Loucy (cell line): ENCODE measurements around the gene S1PR3.

Experiments used
- H2AFZ ChIP-seq: fragments of 200-600 bp; sonication (generic); 2 replicates; pipeline ENCODE4 v1.6.0; 2016; ENCODE audit warnings: antibody characterized with exemption, mild to moderate bottlenecking, low read length, moderate library complexity
- H3F3A ChIP-seq: fragments of 200-600 bp; 2 replicates; pipeline ENCODE4 v1.6.0; 2016; ENCODE audit warnings: antibody characterized with exemption, low read depth, mild to moderate bottlenecking
- H3K27me3 ChIP-seq: fragments of 200-600 bp; sonication (generic); 2 replicates; pipeline ENCODE4 v1.6.1; 2014; ENCODE audit warnings: low read length, mild to moderate bottlenecking; ENCODE audit not compliant: insufficient read depth, poor library complexity, severe bottlenecking
- H3K36me3 ChIP-seq: fragments of 200-600 bp; sonication (generic); 2 replicates; pipeline ENCODE4 v1.6.1; 2016; ENCODE audit warnings: low read length; ENCODE audit not compliant: insufficient read depth
- H3K4me1 ChIP-seq: fragments of 200-600 bp; sonication (generic); 2 replicates; pipeline ENCODE4 v1.5.1; 2014; ENCODE audit warnings: low read length, mild to moderate bottlenecking; ENCODE audit not compliant: insufficient read depth, poor library complexity, severe bottlenecking
- H3K4me2 ChIP-seq: fragments of 200-600 bp; sonication (generic); 2 replicates; pipeline ENCODE4 v1.6.0; 2014; ENCODE audit warnings: antibody characterized with exemption, low read length, low read depth, mild to moderate bottlenecking; ENCODE audit not compliant: poor library complexity, severe bottlenecking
- H3K4me3 ChIP-seq: fragments of 200-600 bp; sonication (generic); 2 replicates; pipeline ENCODE4 v1.5.1; 2014; ENCODE audit warnings: low read length, mild to moderate bottlenecking, mixed read lengths; ENCODE audit not compliant: poor library complexity, severe bottlenecking
- H3K79me2 ChIP-seq: fragments of 200-600 bp; sonication (generic); 2 replicates; pipeline ENCODE4 v1.6.1; 2014; ENCODE audit warnings: low read length; ENCODE audit not compliant: insufficient read depth
- H3K9ac ChIP-seq: fragments of 200-600 bp; sonication (generic); 2 replicates; pipeline ENCODE4 v1.6.0; 2014; ENCODE audit warnings: mild to moderate bottlenecking, low read depth, low read length, moderate library complexity; ENCODE audit not compliant: poor library complexity, severe bottlenecking
- H3K9me2 ChIP-seq: fragments of 200-600 bp; sonication (generic); replicated peaks from 2 replicates; pipeline ENCODE4 v1.6.1; 2016; ENCODE audit warnings: low read depth, low read length, mixed read lengths
- H3K9me3 ChIP-seq: fragments of 200-600 bp; sonication (generic); 2 replicates; pipeline ENCODE4 v1.6.1; 2014; ENCODE audit warnings: mild to moderate bottlenecking, antibody characterized with exemption, low read length, low read depth; ENCODE audit not compliant: insufficient read depth
- H4K20me1 ChIP-seq: fragments of 200-600 bp; sonication (generic); 2 replicates; pipeline ENCODE4 v1.6.0; 2014; ENCODE audit warnings: antibody characterized with exemption, low read length, mild to moderate bottlenecking; ENCODE audit not compliant: insufficient read depth, poor library complexity, severe bottlenecking
- EZH2phosphoT487 ChIP-seq: fragments of 200-600 bp; IDR thresholded peaks from 2 replicates; pipeline ENCODE4 v1.6.1; 2018; ENCODE audit warnings: antibody characterized with exemption, mild to moderate bottlenecking, moderate library complexity, borderline replicate concordance
- TF ChIP-seq, protein P1 (sequence below): fragments of 200-600 bp; sonication (generic); conservative IDR thresholded peaks from 2 replicates; pipeline ENCODE4 v1.5.1; 2014; ENCODE audit warnings: mild to moderate bottlenecking, antibody characterized with exemption, low read length

Gene S1PR3

DNA sequence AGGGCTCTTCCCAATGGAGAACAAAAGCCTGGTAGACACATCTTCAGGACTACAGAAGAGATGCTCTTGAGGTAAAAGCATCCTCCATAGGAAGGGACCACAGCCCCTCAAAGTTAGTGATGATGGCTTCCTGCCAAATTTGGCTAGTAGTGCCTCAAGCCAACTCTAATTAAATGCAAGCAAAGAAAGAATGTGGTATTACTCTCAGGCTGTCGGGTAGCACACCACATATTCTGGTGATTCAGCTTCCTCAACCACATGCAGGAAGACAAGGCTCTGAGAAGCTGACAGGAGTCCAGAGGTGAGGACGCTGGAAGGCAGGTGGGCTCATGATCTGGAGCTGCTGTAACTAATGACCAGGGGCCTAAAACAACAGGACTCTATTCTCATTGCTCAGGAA lies 37.2 kb upstream of the S1PR3 start:
- H3K79me2 ChIP-seq = no peaks in the 10 kb centered on the region
- peak overlapping the region; percentile 19 for H3K4me3 ChIP-seq
- no peaks in the 10 kb centered on the region for H3F3A ChIP-seq
- H3K27me3 ChIP-seq = no peaks in the 10 kb centered on the region
- H3K36me3 ChIP-seq = no peaks in the 10 kb centered on the region
- no peaks in the 10 kb centered on the region for H3K9me3 ChIP-seq
- H2AFZ ChIP-seq = no peak overlapping the region
- no peaks in the 10 kb centered on the region for H3K9me2 ChIP-seq
- peaks cover 65% of the 10 kb centered on the region for H3K4me1 ChIP-seq
- no peak overlapping the region for H3K9ac ChIP-seq
- H3K4me2 ChIP-seq = peak overlapping the region; percentile 56
- H4K20me1 ChIP-seq = no peaks in the 10 kb centered on the region
- TF ChIP-seq EZH2phosphoT487 = no peak
- TF ChIP-seq, protein P1, sequence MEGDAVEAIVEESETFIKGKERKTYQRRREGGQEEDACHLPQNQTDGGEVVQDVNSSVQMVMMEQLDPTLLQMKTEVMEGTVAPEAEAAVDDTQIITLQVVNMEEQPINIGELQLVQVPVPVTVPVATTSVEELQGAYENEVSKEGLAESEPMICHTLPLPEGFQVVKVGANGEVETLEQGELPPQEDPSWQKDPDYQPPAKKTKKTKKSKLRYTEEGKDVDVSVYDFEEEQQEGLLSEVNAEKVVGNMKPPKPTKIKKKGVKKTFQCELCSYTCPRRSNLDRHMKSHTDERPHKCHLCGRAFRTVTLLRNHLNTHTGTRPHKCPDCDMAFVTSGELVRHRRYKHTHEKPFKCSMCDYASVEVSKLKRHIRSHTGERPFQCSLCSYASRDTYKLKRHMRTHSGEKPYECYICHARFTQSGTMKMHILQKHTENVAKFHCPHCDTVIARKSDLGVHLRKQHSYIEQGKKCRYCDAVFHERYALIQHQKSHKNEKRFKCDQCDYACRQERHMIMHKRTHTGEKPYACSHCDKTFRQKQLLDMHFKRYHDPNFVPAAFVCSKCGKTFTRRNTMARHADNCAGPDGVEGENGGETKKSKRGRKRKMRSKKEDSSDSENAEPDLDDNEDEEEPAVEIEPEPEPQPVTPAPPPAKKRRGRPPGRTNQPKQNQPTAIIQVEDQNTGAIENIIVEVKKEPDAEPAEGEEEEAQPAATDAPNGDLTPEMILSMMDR = no peak

DNA sequence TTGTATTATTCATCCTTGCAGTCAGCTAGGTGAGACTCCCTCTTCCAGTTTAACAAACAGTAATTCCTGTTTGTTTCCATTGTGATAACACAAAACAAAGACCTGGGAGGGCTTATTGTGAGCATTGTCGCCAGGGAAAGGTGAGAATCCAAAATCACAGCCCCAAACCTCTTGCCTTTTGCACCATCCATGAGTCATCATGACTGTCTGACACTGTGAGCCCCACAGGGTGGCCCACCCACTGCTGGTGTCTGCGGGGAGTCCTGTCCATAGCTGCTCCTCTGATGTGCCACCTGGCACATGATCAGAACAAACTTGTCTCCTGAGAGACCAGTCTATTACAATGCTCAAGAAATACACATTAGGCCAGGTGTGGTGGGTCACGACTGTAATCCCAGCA lies 33.7 kb upstream of the S1PR3 start:
- Histone ChIP-seq H3K36me3 (no peaks in the 10 kb centered on the region), H3K9ac (no peak overlapping the region), H2AFZ (no peak overlapping the region), H3K79me2 (no peaks in the 10 kb centered on the region), H3F3A (no peaks in the 10 kb centered on the region), H4K20me1 (no peaks in the 10 kb centered on the region), H3K9me3 (no peaks in the 10 kb centered on the region), H3K9me2 (no peaks in the 10 kb centered on the region), H3K4me3 (no peak overlapping the region), H3K4me1 (peaks cover 45% of the 10 kb centered on the region), H3K27me3 (no peaks in the 10 kb centered on the region), H3K4me2 (no peak overlapping the region)
- no peak for TF ChIP-seq EZH2phosphoT487

DNA sequence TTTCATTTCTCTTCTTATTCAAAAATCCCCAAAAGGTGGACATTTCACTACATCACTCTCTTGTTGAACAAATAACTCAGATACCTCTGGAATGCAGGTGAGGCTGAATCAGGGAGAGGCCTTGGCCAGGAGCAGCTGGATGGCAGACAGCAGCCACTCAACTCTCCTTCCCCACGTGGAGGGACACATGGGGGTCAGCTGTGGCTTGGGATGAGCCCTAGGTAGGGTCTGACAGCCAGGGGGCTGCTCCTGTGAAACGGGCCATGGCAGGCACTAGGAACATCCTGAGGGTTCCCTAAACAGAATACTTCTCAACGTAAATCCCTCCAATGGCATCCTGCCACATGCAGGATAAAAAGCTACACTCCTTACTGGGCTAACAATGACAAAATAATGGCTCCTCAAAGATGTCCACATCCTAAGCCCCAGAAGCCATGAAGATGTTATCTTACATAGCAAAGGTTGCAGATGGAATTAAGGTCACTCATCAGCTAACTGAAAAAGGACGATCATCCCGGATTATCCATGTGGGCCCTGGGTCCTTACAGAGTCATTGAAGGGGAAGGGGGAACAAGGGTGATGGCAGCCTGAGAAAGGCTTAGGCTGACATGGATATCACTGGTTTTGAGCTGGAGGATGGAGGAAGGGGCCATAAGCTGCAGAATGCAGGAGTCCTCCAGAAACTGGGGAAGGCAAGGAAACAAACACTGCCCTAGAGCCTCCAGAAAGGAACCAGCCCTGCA lies 31.4 kb upstream of the S1PR3 start:
- Histone ChIP-seq H3K4me3 (no peak overlapping the region), H3F3A (no peaks in the 10 kb centered on the region), H4K20me1 (no peaks in the 10 kb centered on the region), H3K9me3 (no peaks in the 10 kb centered on the region), H3K79me2 (no peaks in the 10 kb centered on the region), H2AFZ (no peak overlapping the region), H3K4me2 (no peak overlapping the region), H3K9me2 (no peaks in the 10 kb centered on the region), H3K27me3 (no peaks in the 10 kb centered on the region), H3K9ac (no peak overlapping the region), H3K4me1 (peaks cover 22% of the 10 kb centered on the region), H3K36me3 (no peaks in the 10 kb centered on the region)
- TF ChIP-seq EZH2phosphoT487 = no peak
- TF ChIP-seq, protein P1 = no peak

DNA sequence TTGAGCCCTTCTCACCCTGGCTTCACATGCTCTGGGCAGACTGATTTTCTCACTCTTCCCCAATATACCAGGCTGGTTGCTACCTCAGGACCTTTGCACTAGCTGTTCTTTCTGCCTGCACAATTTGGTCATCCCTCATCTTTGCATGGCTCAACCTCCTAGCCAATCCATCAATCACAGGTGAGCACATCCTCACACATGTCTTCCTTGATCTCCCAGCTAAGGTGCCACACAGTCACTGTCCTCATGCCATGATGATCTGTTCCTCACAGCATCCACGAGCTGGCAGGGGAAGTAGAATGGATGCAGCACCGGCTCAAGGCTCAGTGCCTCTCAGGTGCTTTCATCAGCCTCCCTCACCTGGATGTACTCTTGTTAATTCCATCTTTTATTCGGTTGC lies 30.6 kb upstream of the S1PR3 start:
- Histone ChIP-seq H3K9me3 (no peaks in the 10 kb centered on the region), H3K9ac (no peak overlapping the region), H3K4me1 (peaks cover 14% of the 10 kb centered on the region), H2AFZ (no peak overlapping the region), H4K20me1 (no peaks in the 10 kb centered on the region), H3K9me2 (no peaks in the 10 kb centered on the region), H3K4me2 (no peak overlapping the region), H3F3A (no peaks in the 10 kb centered on the region), H3K79me2 (no peaks in the 10 kb centered on the region), H3K36me3 (no peaks in the 10 kb centered on the region), H3K27me3 (no peaks in the 10 kb centered on the region), H3K4me3 (no peak overlapping the region)
- TF ChIP-seq, protein P1 = no peak
- TF ChIP-seq EZH2phosphoT487 = no peak
